CD4-positive, alpha-beta T cell treated with Interleukin-6 for 4 hours (primary cell): ENCODE data around the gene CGB1.
"Not testable (repeated sequence)": the region's sequence is repeated elsewhere in the genome, so short reads cannot be mapped to it uniquely, and the experiment has no call there.

Source experiments
- DNase-seq: peaks from one replicate; pipeline ENCODE4 v3.0.0-alpha.2; 2020; ENCODE audit warnings: mixed read lengths

CGB1 gene

GRCh38 chr19:49057636-49058234, 21.0 kb upstream of the CGB1 start, which contains the start of gene CGB7:
Gene CGB7, minus strand, starts transcription at chr19:49057749. Its CDS starts 2,374 bp downstream, at chr19:49055375.
- peak; percentile 66 for DNase-seq

- DNase-seq = peak; percentile 7
Measured at GRCh38 chr19:49056902-49057596, 20.4 kb upstream of the CGB1 start.

GRCh38 chr19:49056101-49056901, 19.6 kb upstream of the CGB1 start:
- DNase-seq = peak; percentile 64

- DNase-seq = not testable (repeated sequence)
Measured at GRCh38 chr19:49050376-49051033, 13.8 kb upstream of the CGB1 start.

- DNase-seq = not testable (repeated sequence)
Measured at GRCh38 chr19:49049834-49050233, 13.1 kb upstream of the CGB1 start.

GRCh38 chr19:49049011-49049410, 12.3 kb upstream of the CGB1 start, which contains the start of gene CGB8:
Gene CGB8, minus strand, starts transcription at chr19:49049111. Its CDS starts 372 bp downstream, at chr19:49048739.
- DNase-seq = not testable (repeated sequence)

GRCh38 chr19:49043548-49043947, 6.9 kb upstream of the CGB1 start, which contains the start of gene CGB5:
Gene CGB5, plus strand, starts transcription at chr19:49043848. Its CDS starts 362 bp downstream, at chr19:49044210.
- not testable (repeated sequence) for DNase-seq

- not testable (repeated sequence) for DNase-seq
Measured at GRCh38 chr19:49042666-49043065, 6.0 kb upstream of the CGB1 start.

GRCh38 chr19:49042177-49042576, 5.5 kb upstream of the CGB1 start:
- DNase-seq = no peak

GRCh38 chr19:49039736-49040135, 3.0 kb upstream of the CGB1 start:
- DNase-seq = not testable (repeated sequence)

GRCh38 chr19:49038557-49039276, 2.0 kb upstream of the CGB1 start:
- DNase-seq = not testable (repeated sequence)

- DNase-seq = not testable (repeated sequence)
Measured at GRCh38 chr19:49038111-49038510, 1.4 kb upstream of the CGB1 start.

- DNase-seq = peak; percentile 38
Measured at GRCh38 chr19:49031642-49032301, 4.9 kb downstream of the CGB1 start, which contains the start of gene CGB2. Gene CGB2, plus strand, starts transcription at chr19:49031890. Its CDS starts 206 bp downstream, at chr19:49032096.

GRCh38 chr19:49030323-49030722, 6.4 kb downstream of the CGB1 start:
- DNase-seq = not testable (repeated sequence)

- not testable (repeated sequence) for DNase-seq
Measured at GRCh38 chr19:49029749-49030148, 6.9 kb downstream of the CGB1 start.

- not testable (repeated sequence) for DNase-seq
Measured at GRCh38 chr19:49028686-49029085, 8.0 kb downstream of the CGB1 start.

GRCh38 chr19:49025599-49025998, 11.1 kb downstream of the CGB1 start:
- not testable (repeated sequence) for DNase-seq

GRCh38 chr19:49025088-49025487, 11.6 kb downstream of the CGB1 start:
- DNase-seq = not testable (repeated sequence)

GRCh38 chr19:49024233-49024632, 12.5 kb downstream of the CGB1 start, which contains the start of gene CGB3:
Gene CGB3, minus strand, starts transcription at chr19:49024333. Its CDS starts 362 bp downstream, at chr19:49023971.
- DNase-seq = not testable (repeated sequence)

GRCh38 chr19:49022116-49022515, 14.6 kb downstream of the CGB1 start:
- DNase-seq = no peak
